H9 (cell line): Measurements from ENCODE around the gene CCDC141. TPM values are rescaled to one million over a fixed set of nuclear protein-coding genes. Genes with fewer than 3 reads are reported as not detected.

Source experiments
- DNase-seq: peaks from one replicate; pipeline ENCODE4 v3.0.0-alpha.2; 2017
- H2AFZ ChIP-seq: one replicate; pipeline ENCODE4 v1.6.1; 2013; ENCODE audit warnings: mild to moderate bottlenecking, low read length, control low read depth, moderate library complexity
- H2AK5ac ChIP-seq: 2 replicates; pipeline ENCODE4 v1.6.1; 2013; ENCODE audit warnings: low read length, control low read depth, mixed read lengths; ENCODE audit not compliant: insufficient read length
- H2BK120ac ChIP-seq: one replicate; pipeline ENCODE4 v1.6.1; 2013; ENCODE audit warnings: low read depth, mild to moderate bottlenecking, low read length, control low read depth, inconsistent platforms; ENCODE audit not compliant: poor library complexity, severe bottlenecking
- H2BK12ac ChIP-seq: 2 replicates; pipeline ENCODE4 v1.6.1; 2013; ENCODE audit warnings: low read length, control low read depth, mixed read lengths, low read depth; ENCODE audit not compliant: insufficient read length
- H2BK15ac ChIP-seq: 2 replicates; pipeline ENCODE4 v1.6.1; 2013; ENCODE audit warnings: low read depth, low read length, control low read depth
- H2BK20ac ChIP-seq: one replicate; pipeline ENCODE4 v1.6.1; 2013; ENCODE audit warnings: low read depth, mild to moderate bottlenecking, low read length, control low read depth, inconsistent platforms; ENCODE audit not compliant: poor library complexity, severe bottlenecking
- H2BK5ac ChIP-seq: 2 replicates; pipeline ENCODE4 v1.6.1; 2013; ENCODE audit warnings: low read length, control low read depth, mixed read lengths; ENCODE audit not compliant: insufficient read length
- H3K14ac ChIP-seq: 2 replicates; pipeline ENCODE4 v1.6.1; 2013; ENCODE audit warnings: low read length, control low read depth; ENCODE audit not compliant: insufficient read depth
- H3K18ac ChIP-seq: 2 replicates; pipeline ENCODE4 v1.6.1; 2013; ENCODE audit warnings: low read depth, mild to moderate bottlenecking, mixed read lengths, low read length, control low read depth; ENCODE audit not compliant: insufficient read length
- H3K23ac ChIP-seq: 2 replicates; pipeline ENCODE4 v1.6.1; 2013; ENCODE audit warnings: low read length, control low read depth, mixed read lengths, low read depth; ENCODE audit not compliant: insufficient read length
- H3K23me2 ChIP-seq: 2 replicates; pipeline ENCODE4 v1.6.1; 2013; ENCODE audit warnings: low read depth, mild to moderate bottlenecking, mixed read lengths, low read length, control low read depth; ENCODE audit not compliant: insufficient read length, poor library complexity, severe bottlenecking
- H3K27ac ChIP-seq: 2 replicates; pipeline ENCODE4 v1.5.1; 2013; ENCODE audit warnings: low read length, control low read depth, mixed read lengths, low read depth; ENCODE audit not compliant: insufficient read length
- H3K27me3 ChIP-seq: 2 replicates; pipeline ENCODE4 v1.6.1; 2013; ENCODE audit warnings: low read length, control low read depth, inconsistent platforms; ENCODE audit not compliant: insufficient read depth
- H3K4ac ChIP-seq: 2 replicates; pipeline ENCODE4 v1.6.1; 2013; ENCODE audit warnings: low read depth, mild to moderate bottlenecking, control low read depth, inconsistent platforms, low read length, moderate library complexity
- H3K4me1 ChIP-seq: 2 replicates; pipeline ENCODE4 v1.6.1; 2013; ENCODE audit warnings: low read length, control low read depth, inconsistent platforms; ENCODE audit not compliant: insufficient read depth
- H3K4me2 ChIP-seq: 2 replicates; pipeline ENCODE4 v1.6.1; 2013; ENCODE audit warnings: low read length, control low read depth, mixed read lengths; ENCODE audit not compliant: insufficient read length, insufficient read depth
- H3K56ac ChIP-seq: 2 replicates; pipeline ENCODE4 v1.6.1; 2013; ENCODE audit warnings: low read depth, mild to moderate bottlenecking, mixed read lengths, low read length, control low read depth; ENCODE audit not compliant: insufficient read length
- H3K79me1 ChIP-seq: 2 replicates; pipeline ENCODE4 v1.6.1; 2013; ENCODE audit warnings: low read depth, mild to moderate bottlenecking, moderate library complexity, low read length, control low read depth, inconsistent platforms; ENCODE audit not compliant: insufficient read depth, poor library complexity, severe bottlenecking
- H3K79me2 ChIP-seq: 2 replicates; pipeline ENCODE4 v1.6.1; 2013; ENCODE audit warnings: low read length, control low read depth, inconsistent platforms; ENCODE audit not compliant: insufficient read depth
- H3K9ac ChIP-seq: 2 replicates; pipeline ENCODE4 v1.6.1; 2013; ENCODE audit warnings: low read length, control low read depth, mixed read lengths; ENCODE audit not compliant: insufficient read length; ENCODE audit errors: extremely low read depth
- H3K9me3 ChIP-seq: one replicate; pipeline ENCODE4 v1.6.1; 2013; ENCODE audit warnings: low read depth, low read length, inconsistent platforms; ENCODE audit not compliant: control insufficient read depth
- H3T11ph ChIP-seq: one replicate; pipeline ENCODE4 v1.6.1; 2013; ENCODE audit warnings: mild to moderate bottlenecking, low read length, control low read depth, inconsistent platforms
- H4K20me1 ChIP-seq: one replicate; pipeline ENCODE4 v1.6.1; 2013; ENCODE audit not compliant: control insufficient read depth, insufficient read length, insufficient read depth
- H4K5ac ChIP-seq: 2 replicates; pipeline ENCODE4 v1.6.1; 2013; ENCODE audit warnings: low read depth, mild to moderate bottlenecking, mixed read lengths, low read length, control low read depth; ENCODE audit not compliant: insufficient read length
- H4K8ac ChIP-seq: replicated peaks from 2 replicates; pipeline ENCODE4 v1.6.1; 2013; ENCODE audit warnings: low read length, control low read depth, mixed read lengths, low read depth; ENCODE audit not compliant: insufficient read length
- H4K91ac ChIP-seq: 2 replicates; pipeline ENCODE4 v1.6.1; 2013; ENCODE audit warnings: low read depth, mild to moderate bottlenecking, moderate library complexity, mixed read lengths, low read length, control low read depth; ENCODE audit not compliant: insufficient read length
- H3K27ac Mint-ChIP-seq, 3 experiments: 2 replicates in 2 of 3; 3 replicates in 1 of 3; pipeline ENCODE4 v1.8.0; 2020 to 2021; ENCODE audit warnings: mixed read lengths in 3 of 3, mild to moderate bottlenecking in 1 of 3, moderate library complexity in 1 of 3
- H3K27me3 Mint-ChIP-seq: 2 replicates; pipeline ENCODE4 v1.8.0; 2021; ENCODE audit warnings: low read depth, mild to moderate bottlenecking, moderate library complexity, mixed read lengths
- H3K36me3 Mint-ChIP-seq, 3 experiments: 2 replicates in 2 of 3; 3 replicates in 1 of 3; pipeline ENCODE4 v1.8.0; 2020 to 2021; ENCODE audit warnings: low read depth in 3 of 3, mixed read lengths in 3 of 3; ENCODE audit not compliant: insufficient read depth in 1 of 3
- H3K4me1 Mint-ChIP-seq, 2 experiments: 2 replicates each; pipeline ENCODE4 v1.8.0; 2020; ENCODE audit warnings: mixed read lengths in 2 of 2
- H3K4me3 Mint-ChIP-seq, 2 experiments: 2 replicates in 1 of 2; 3 replicates in 1 of 2; pipeline ENCODE4 v1.8.0; 2020 to 2021; ENCODE audit warnings: mild to moderate bottlenecking in 2 of 2, mixed read lengths in 2 of 2, moderate library complexity in 1 of 2
- H3K9me3 Mint-ChIP-seq, 2 experiments: 2 replicates in 1 of 2; 3 replicates in 1 of 2; pipeline ENCODE4 v1.8.0; 2020; ENCODE audit warnings: mild to moderate bottlenecking in 2 of 2, mixed read lengths in 2 of 2, moderate library complexity in 1 of 2
- CTCF ChIP-seq: fragments of 200-600 bp; sonication (generic); conservative IDR thresholded peaks from 3 replicates; pipeline ENCODE4 v1.8.0; 2021; ENCODE audit warnings: antibody characterized with exemption, mild to moderate bottlenecking
- WGBS: extraction: QIAGEN DNeasy Blood & Tissue Kit; methylation state at CpG from one replicate; pipeline ENCODE4 v1.1.7; 2013; ENCODE audit warnings: missing lambda C conversion rate, low lambda C conversion rate, mixed read lengths; ENCODE audit not compliant: insufficient read length; ENCODE audit errors: extremely low coverage; 5-methylcytosine and 5-hydroxymethylcytosine counted together
- total RNA-seq: library from RNA; stranded (reverse); gene quantifications from 2 replicates; pipeline ENCODE4 v1.2.1, GENCODE V29; 2021

The CCDC141 gene
- total RNA-seq, 1 experiment from 2014 or later, result 1.0 TPM

- H3K56ac ChIP-seq, result no peak overlapping the region
- H2AFZ ChIP-seq, result no peak overlapping the region
- H3K79me2 ChIP-seq, result no peaks in the 10 kb centered on the region
- no peak overlapping the region for H2BK20ac ChIP-seq
- no peak overlapping the region for H3K4me2 ChIP-seq
- H3K23me2 ChIP-seq, result no peaks in the 10 kb centered on the region
- no peak overlapping the region for H4K91ac ChIP-seq
- no peak overlapping the region for H4K8ac ChIP-seq
- H3K23ac ChIP-seq, result no peak overlapping the region
- H3K4me1 ChIP-seq, result no peaks in the 10 kb centered on the region
- no peak overlapping the region for H3K9ac ChIP-seq
- no peak overlapping the region for H3K4ac ChIP-seq
- no peaks in the 10 kb centered on the region for H3K27me3 ChIP-seq
- Mint-ChIP-seq H3K27ac (no peak overlapping the region), H3K27me3 (no peaks in the 10 kb centered on the region), H3K4me3 (no peak overlapping the region), H3K9me3 (no peaks in the 10 kb centered on the region), H3K36me3 (no peaks in the 10 kb centered on the region; a peak in 1 of 7 replicates), H3K4me1 (no peaks in the 10 kb centered on the region)
- TF ChIP-seq CTCF, result no peak
- no peak overlapping the region for H3K14ac ChIP-seq
- WGBS, result no CpG with 5 or more reads among the region's 1 CpG
- no peak overlapping the region for H4K5ac ChIP-seq
- H2BK12ac ChIP-seq, result no peak overlapping the region
- H3K18ac ChIP-seq, result no peak overlapping the region
- no peak overlapping the region for H3T11ph ChIP-seq
- H3K9me3 ChIP-seq, result no peaks in the 10 kb centered on the region
- H4K20me1 ChIP-seq, result no peaks in the 10 kb centered on the region
- H2BK15ac ChIP-seq, result no peak overlapping the region
- no peak overlapping the region for H3K27ac ChIP-seq
- no peaks in the 10 kb centered on the region for H3K79me1 ChIP-seq
- no peak overlapping the region for H2BK120ac ChIP-seq
- no peak overlapping the region for H2AK5ac ChIP-seq
- no peak overlapping the region for H2BK5ac ChIP-seq
- no peak for DNase-seq
These were observed 230.6 kb downstream of the CCDC141 start for GRCh38 chr2:178819147-178819875.
